GM18867 (cell line): Measurements from ENCODE around the gene RAD54L.
"Not testable (repeated sequence)": the region's sequence is repeated elsewhere in the genome, so short reads cannot be mapped to it uniquely, and the experiment has no call there.

ENCODE experiments used
- ATAC-seq: cut with Tn5 transposase; IDR thresholded peaks from one replicate; pipeline ENCODE4 v1.9.1; 2021; ENCODE audit warnings: mild to moderate bottlenecking, moderate library complexity; ENCODE audit not compliant: unreplicated experiment

The RAD54L gene

DNA sequence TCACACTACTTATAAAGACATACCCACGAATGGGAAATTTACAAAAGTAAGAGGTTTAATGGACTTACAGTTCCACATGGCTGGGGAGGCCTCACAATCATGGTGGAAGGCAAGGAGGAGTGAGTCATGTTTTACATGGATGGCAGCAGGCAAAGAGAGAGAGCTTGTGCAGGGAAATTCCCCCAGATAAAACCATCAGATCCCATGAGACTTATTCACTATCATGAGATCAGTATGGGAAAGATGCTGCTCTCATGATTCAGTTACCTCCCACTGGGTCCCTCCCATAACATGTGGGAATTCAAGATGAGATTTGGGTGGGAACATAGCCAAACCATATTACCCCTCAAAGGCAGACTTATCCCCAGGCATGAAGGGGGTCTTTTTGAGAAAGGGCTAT lies 8.7 kb upstream of the RAD54L start:
- ATAC-seq = not testable (repeated sequence)

DNA sequence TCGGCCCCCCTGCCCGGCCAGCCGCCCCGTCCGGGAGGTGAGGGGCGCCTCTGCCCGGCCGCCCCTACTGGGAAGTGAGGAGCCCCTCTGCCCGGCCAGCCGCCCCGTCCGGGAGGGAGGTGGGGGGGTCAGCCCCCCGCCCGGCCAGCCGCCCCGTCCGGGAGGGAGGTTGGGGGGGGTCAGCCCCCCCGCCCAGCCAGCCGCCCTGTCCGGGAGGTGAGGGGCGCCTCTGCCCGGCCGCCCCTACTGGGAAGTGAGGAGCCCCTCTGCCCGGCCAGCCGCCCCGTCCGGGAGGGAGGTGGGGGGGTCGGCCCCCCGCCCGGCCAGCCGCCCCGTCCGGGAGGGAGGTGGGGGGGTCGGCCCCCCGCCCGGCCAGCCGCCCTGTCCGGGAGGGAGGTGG lies 5.8 kb upstream of the RAD54L start:
- not testable (repeated sequence) for ATAC-seq

DNA sequence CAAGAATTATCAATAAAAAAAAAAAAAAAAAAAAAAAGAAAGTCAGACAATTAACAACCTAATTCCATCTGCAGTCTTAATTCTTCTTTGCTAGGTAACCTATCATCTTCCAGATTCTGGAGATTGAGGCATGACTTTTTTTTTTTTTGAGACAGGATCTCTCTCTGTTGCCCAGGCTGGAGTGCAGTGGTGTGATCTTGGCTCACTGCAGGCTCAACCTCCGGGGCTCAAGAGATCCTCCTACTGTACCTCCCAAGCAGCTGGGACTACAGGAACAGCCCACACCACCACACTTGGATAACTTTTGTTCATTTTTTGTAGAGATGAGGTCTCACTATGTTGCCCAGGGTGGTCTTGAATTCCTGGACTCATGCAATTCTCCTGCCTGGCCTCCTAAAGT lies 4.6 kb upstream of the RAD54L start:
- no peak for ATAC-seq

DNA sequence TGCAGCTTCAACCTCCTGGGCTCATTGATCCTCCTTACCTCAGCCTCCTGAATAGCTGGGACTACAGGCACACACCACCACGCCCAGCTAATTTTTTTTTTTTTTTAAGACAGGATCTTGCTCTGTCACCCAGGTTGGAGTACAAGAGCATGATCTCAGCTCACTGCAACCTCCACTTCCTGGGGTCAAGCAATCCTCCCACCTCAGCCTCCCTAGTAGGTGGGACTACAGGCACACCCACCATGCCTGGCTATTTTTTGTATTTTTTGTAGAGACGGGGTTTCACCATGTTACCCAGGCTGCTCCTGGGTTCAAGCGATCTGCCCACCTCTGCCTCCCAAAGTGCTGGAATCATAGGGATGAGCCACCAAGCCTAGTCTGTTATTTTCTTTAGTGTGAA lies 3.7 kb upstream of the RAD54L start:
- not testable (repeated sequence) for ATAC-seq

DNA sequence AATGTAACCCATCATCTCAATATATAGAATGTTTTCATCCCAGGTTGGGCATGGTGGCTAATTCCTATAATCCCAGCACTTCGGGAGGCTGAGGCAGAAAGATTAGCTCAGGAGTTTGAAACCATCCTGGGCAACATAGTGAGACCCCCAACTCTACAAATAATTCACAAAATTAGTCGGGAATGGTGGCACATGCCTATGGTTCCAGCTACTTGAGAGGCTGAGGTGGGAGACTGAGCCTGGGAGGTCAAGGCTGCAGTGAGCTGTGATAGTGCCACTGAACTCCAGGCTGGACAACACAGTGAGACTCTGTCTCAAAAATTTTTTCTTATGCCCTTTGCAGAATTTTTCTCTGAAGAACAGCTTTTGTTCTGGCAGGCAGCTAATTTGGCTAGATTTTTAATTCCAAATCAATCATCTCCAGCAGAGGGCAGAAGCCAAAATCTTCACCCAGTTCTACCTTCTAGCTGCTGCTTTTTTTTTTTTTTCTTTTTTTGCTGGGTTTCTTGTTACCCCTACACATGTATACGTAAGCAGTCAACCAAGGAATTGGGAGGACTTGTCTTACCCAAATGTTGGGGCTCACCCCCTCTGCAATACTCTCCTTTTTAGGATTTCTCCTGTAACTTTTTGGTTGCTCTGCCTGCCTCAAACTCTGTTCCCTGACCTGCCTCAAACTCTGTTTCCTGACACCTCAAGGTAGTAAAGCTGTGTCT lies 2.7 kb upstream of the RAD54L start:
- no peak for ATAC-seq

DNA sequence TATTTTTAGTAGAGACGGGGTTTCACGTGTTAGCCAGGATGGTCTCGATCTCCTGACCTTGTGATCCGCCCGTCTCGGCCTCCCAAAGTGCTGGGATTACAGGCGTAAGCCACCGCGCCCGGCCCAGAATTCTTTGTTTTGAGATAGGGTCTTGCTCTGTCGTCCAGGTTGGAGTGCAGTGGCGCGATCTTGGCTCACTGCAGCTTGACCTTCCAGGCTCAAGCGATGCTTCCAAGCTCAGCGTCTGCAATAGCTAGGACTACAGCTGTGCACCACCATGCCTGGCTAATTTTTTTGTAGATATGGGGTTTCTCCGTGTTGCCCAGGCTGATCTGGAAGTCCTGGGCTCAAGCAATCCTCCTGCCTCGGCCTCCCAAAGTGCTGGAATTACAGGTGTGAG lies 1.4 kb upstream of the RAD54L start:
- not testable (repeated sequence) for ATAC-seq

DNA sequence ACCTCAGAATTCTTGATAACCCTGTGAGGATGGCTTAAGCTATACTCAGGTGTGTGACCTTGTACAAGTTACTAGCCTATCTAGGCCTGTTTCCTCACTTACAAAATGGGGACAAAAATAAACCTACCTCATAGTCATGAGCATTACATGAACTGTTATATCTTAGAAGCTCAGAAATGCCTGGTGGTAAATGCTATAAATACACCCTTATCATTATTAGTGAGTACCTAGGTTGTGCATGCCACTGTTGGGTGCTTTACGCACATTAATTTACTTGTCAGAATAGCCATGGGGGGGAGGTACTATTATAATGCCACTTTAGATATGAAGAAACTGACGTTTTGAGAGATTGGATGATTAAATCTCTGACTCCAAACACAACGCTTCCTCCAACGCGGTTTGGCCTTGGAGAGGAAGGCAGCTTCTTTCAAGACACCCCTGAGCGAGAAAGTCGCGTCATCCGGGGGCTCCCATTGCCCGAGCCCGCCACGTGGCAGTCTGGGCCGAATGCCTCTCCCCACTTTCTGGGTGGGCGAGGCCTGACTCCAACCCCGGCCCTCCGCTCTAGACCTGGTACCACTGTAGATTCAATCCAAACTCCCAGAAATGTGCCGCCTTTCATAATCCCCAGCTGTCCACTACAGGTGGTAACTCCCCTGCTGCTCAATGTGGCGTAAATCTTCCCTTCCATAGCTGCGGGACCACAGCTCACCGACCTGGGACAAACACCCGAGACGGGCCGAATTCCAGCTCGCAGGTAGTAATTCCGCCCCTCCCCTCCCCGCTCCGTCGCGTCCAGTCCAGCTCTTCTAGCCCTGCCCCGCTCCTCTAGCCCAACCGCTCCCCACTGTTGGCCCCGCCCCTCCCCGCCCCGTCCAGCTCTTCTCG lies 771 bp upstream of the RAD54L start:
- peak; percentile 58 for ATAC-seq

DNA sequence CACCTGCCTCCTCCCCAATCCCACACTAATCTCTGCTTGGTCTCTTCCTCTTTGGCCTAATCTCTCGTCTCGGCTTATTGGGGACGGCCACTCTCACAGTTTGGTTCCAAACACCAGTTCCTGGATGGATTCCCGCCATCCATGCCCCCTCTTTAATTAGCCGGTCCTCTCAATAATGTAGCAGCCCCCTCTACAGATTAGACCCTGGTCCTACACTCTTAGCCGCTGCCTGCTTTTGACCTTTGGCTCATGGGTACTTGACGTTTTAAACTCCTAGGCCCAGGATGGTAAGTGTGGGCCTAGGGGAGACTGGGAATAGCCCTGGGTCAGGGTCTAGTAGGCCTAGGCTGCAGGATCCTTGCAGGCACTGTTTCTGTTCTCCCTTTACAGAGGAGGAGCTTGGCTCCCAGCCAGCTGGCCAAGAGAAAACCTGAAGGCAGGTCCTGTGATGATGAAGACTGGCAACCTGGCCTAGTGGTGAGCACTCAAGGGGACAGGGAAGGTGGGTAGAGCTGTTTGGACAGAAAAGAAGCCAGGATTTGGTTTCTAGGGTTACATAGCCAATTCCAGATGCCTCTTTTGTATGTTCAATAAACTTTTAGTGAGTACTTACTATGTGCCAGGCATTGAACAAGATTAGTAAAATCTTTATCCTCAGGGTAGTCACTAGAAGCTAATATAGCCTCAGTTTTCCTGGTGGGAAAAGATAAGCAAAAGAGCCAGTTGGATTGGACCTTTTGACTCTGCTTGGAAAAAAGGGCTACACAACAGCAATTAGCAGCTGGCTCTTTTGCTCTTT lies 758 bp downstream of the RAD54L start:
- no peak for ATAC-seq

DNA sequence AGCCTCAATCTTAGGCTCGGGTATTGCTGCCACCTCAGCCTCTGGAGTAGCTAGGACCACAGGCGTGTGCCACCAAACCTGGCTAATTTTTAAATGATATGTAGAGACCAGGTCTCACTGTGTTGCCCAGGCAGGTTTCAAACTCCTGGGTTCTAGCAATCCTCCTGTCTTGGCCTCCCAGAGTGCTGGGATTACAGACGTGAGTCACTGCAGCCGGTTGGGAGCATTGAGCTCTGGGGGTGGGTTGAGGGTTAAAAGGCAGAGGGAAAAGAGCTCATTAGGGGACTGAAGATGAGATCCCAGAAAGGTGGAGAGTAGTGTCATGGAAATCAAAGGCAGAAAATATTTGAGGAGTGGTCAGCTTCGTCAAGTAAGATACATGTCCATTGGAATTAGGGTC lies 7.1 kb downstream of the RAD54L start:
- no peak for ATAC-seq

DNA sequence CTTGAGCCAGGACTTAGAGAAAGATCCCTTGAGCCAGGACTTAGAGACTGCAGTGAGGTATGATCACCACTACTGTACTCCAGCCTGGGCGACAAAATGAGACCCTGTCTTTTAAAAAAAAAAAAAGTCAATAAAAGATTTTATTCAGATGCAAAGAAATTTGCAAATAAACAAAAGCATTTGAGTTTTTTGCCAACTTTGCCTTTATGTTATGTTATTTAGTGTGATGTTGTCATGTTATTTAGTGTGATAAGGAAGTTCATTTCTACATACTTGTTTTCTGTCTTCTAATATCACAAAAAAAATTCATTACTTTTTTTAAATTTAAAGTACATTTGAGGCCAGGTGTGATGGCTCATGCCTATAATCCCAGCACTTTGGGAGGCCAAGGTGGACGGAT lies 9.0 kb downstream of the RAD54L start:
- no peak for ATAC-seq

DNA sequence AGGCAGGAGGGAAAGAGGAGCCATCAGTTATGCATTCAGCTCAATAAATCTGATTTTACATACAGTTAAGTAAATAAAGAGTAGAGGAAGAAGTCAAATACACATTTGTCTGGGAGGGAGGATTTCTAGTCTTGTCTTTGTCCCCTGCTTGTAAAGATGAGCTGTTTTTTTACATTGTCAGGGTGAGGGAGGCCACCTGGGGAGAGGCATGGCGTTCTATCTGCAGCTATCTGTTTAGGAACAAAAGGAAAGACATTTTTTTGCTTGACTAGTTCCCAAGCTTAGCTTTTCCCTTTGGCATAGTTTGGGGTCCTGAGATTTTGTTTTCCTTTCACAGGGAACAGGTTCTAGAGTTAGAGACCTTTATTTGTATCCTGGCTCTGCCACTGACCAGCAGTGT lies 14.9 kb downstream of the RAD54L start:
- no peak for ATAC-seq

DNA sequence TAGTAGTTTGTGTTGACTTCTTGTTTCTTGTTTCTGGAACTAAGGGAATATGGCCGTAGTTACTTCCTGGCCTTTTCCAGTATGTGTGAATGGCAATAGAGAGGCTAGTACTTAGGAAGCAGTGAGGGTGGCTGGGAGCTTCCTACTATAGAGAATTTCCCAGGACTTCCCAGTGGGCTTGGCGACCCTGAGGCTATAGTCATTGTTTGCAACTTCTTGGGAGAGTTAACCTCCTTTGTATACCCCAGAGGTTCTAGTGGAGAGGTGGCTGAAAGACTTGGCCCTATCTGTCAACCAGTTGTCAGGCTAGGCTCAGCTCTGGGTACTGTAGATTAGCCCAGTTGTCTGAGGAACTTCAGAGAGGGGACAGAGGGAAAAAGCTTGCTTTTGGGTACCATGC lies 15.6 kb downstream of the RAD54L start:
- no peak for ATAC-seq

DNA sequence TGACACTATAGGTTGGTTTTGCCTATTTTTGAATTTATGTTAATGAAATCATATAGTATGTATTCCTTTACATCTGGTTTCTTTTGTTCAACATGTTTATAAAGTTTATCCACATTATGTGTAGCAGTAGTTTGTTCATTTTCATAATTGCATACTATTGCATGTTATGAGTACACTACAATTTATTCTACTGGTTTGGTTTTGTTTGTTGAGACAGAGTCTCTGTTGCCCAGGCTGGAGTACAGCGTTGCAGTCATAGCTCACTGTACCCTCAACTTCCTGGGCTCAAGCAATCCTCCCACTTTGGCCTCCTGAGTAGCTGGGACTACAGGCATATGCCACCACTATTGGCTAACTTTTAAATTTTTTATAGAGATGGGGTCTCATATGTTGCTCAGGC lies 21.0 kb downstream of the RAD54L start:
- no peak for ATAC-seq

DNA sequence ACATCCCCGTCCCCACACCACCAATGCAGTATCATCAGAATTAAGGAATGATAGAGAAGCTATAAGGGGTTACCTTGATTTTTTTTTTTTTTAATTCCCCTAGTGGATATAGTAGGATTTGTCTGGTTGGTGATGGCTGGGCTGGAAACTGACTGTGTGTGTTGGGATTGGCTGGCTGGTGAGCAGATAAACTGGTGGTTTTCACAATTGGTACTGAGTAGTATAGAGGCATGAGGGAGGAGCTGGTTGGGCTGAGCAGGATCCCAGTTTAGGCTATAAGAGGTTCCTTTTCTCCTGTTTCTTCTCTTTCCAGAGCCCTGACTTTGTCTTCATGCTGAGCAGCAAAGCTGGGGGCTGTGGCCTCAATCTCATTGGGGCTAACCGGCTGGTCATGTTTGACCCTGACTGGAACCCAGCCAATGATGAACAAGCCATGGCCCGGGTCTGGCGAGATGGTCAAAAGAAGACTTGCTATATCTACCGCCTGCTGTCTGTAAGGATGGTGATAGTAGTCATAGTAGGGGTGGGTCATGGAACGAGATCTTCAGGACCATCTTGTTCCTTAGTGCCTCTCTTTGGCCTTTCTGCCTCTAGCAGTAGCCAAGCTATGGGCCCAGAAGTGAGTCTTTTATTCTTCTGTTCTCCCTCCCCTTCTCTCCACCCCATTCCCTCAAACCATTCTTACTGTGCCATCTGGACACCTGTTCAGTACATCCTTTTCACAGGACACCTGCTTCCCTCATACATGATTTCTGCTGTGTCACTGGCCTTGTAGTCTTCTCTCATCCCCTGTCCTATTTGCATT lies 26.9 kb downstream of the RAD54L start:
- ATAC-seq = no peak

DNA sequence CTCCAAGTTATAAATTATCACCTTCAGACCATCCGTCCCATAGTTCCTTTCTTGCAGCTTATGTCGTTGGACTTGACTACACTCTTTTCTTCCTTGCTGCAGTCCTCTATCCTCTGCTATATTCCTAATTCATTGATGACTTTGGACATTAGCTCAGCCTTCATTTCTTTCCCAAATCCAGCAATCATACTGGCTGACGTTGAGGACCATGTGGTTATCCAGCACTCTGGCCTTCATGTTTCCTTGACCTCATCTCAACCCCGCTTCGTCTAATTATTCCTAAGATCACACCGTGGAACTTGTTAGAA lies 27.4 kb downstream of the RAD54L start:
- ATAC-seq = no peak

DNA sequence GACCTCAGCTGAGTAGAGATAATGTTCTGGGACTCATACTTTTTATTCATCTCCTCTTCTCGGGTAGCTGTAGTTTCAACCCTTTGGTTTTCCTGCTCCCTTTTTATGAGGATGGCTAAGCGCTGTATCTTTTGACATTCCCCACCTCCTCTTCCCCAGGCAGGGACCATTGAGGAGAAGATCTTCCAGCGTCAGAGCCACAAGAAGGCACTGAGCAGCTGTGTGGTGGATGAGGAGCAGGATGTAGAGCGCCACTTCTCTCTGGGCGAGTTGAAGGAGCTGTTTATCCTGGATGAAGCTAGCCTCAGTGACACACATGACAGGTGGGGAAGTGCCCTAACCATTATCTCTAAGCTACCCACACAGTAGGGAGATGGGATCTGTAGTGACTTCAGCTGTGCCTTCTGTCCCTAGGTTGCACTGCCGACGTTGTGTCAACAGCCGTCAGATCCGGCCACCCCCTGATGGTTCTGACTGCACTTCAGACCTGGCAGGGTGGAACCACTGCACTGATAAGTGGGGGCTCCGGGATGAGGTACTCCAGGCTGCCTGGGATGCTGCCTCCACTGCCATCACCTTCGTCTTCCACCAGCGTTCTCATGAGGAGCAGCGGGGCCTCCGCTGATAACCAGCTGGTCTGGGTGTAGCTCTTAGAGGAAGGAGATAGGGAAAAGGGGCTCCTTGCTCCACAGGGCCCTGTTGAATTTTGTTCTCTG lies 30.3 kb downstream of the RAD54L start:
- ATAC-seq = no peak

DNA sequence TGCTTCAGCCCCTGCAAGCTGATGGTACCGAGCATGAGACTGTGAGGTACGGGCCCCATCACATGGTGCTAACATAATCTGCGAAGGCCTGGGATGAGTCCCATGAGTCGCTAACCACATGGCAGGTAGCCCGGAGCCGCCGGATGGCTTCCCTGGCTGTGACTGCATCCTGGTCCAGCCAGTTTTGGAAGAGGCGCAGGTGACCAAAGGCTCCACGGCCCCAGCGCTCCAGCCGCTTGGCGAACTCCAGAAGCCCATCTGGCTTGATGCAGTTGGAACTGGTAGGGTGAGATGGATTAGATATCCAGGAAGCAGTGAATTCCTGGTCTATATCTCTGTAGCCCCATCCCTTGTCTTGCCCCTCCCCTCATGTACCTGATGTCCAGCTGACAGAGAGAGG lies 31.2 kb downstream of the RAD54L start:
- no peak for ATAC-seq

DNA sequence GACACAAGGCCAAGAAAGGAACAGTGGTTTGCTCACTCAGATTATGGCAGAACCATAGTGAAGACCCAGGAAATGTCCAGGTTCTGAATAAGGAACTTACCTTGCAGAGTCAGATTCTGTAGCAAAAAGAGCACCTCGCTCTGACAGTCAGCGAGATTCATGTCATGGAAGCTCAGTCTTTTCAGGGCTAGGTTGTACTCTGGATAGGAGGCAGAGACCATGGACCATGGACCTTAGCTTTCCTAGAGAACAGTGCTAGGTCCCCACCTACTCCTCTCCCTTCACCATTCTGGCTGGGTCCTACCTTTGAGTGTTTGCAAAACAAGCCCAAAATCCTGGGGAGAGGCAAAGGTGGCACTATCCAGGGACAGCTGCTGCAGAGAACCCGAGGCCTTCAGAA lies 32.5 kb downstream of the RAD54L start:
- no peak for ATAC-seq

DNA sequence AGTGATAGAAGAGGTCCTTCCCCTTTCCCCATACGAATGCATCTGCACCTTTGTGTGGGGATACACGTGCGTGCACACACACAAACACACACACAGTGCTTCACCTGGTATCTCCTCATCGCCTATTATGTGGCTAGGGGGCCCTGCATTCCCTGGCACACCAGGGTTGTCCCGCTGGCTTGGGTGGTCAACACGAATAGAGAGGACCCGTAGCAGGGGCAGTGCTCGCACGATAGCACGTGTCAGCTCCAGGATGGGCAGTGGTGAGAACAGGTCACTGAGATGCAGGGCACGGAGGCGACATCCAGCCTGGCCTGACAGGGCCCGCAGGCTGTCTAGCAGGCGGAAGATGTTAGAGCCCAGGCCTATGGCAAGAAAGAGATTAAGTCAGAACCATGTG lies 33.5 kb downstream of the RAD54L start:
- ATAC-seq = no peak

DNA sequence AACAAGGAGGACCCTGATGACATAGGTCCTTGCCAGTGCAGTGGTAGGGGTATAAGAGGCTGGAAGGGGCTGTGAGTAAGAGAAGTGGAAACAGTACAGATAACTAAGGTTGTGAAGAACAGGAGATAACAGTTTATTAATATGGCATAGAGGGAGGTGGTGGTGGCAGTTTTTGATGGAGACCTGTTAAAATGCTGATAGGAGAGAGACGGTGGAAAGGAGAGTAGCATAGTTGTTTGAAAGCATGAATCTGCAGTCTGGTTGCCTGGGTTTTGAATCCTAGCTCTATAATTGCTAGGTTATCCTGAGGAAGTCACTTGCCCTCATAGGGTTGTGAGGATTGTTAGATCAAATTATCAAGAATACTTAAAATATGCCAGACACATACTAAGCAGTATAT lies 36.5 kb downstream of the RAD54L start:
- no peak for ATAC-seq
